Measurements from ENCODE around the gene MAPKAPK2. TPM values are rescaled to one million over a fixed set of nuclear protein-coding genes. Genes with fewer than 3 reads are reported as not detected.

MAPKAPK2 gene
- total RNA-seq, 4 donors from 2014 or later = 37.8 to 70.1 (median 61.7) TPM

GRCh38 chr1:206663832-206664652 lies 20.7 kb upstream of the MAPKAPK2 start:
- intact Hi-C loops (cut with DNase I) = loop anchor here (2.0 kb wide), 1 partner anchor 29 kb away; the partner anchor contains the start of gene DYRK3
- Histone ChIP-seq H3K9me3 (no peaks in the 10 kb centered on the region), H3K27me3 (no peaks in the 10 kb centered on the region), H3K4me3 (peak overlapping the region; percentile 21 to 35 (median 26)), H3K36me3 (no peaks in the 10 kb centered on the region), H3K4me1 (peaks cover 16 to 30% (median 21%) of the 10 kb centered on the region in 4 donors), H3K27ac (replicated peaks in 1 of 4) (no peak overlapping the region)
- DNase-seq (ENCODE audit: extremely low spot score) = peak; percentile 94
- 13% methylated on average over 19 of the region's 20 CpGs for WGBS
- TF ChIP-seq EP300 (IDR thresholded peaks at IDR 0.05) (no peak), POLR2A (IDR thresholded peaks at IDR 0.05; ENCODE audit: low read depth) (no peak), CTCF (IDR thresholded peaks at IDR 0.05) (peak; percentile 82 to 90 (median 89)), POLR2AphosphoS5 (IDR thresholded peaks at IDR 0.05) (peak in 1 of 2 donors; percentile 40)

GRCh38 chr1:206664740-206665139 lies 20.0 kb upstream of the MAPKAPK2 start:
- H3K36me3 ChIP-seq = no peaks in the 10 kb centered on the region
- no peak for DNase-seq (ENCODE audit: extremely low spot score)
- H3K27me3 ChIP-seq = no peaks in the 10 kb centered on the region
- H3K4me3 ChIP-seq = no peak overlapping the region
- H3K9me3 ChIP-seq = no peaks in the 10 kb centered on the region
- TF ChIP-seq EP300 (IDR thresholded peaks at IDR 0.05) (no peak), CTCF (IDR thresholded peaks at IDR 0.05) (no peak)
- intact Hi-C loops (cut with DNase I) = loop anchor here (2.0 kb wide), 1 partner anchor 30 kb away; the partner anchor contains the start of gene DYRK3
- no peak overlapping the region for H3K27ac ChIP-seq (replicated peaks in 1 of 4)
- H3K4me1 ChIP-seq = peaks cover 16 to 26% (median 21%) of the 10 kb centered on the region in 4 donors
- 69% methylated on average over 5 of the region's 6 CpGs for WGBS

- TF ChIP-seq POLR2A (IDR thresholded peaks at IDR 0.05; ENCODE audit: low read depth) = no peak
- TF ChIP-seq EP300 (IDR thresholded peaks at IDR 0.05) = no peak
- no peak for TF ChIP-seq POLR2AphosphoS5 (IDR thresholded peaks at IDR 0.05)
- TF ChIP-seq CTCF (IDR thresholded peaks at IDR 0.05) = no peak
- Histone ChIP-seq H3K36me3 (no peaks in the 10 kb centered on the region), H3K27me3 (no peaks in the 10 kb centered on the region), H3K27ac (replicated peaks in 1 of 4) (no peak overlapping the region), H3K4me3 (no peak overlapping the region), H3K9me3 (no peaks in the 10 kb centered on the region), H3K4me1 (peaks cover 16 to 26% (median 21%) of the 10 kb centered on the region in 4 donors)
- 84% methylated on average over 3 of the region's 3 CpGs for WGBS
- intact Hi-C loops (cut with DNase I) = no loop called here
- no peak for DNase-seq (ENCODE audit: extremely low spot score)
Observed at GRCh38 chr1:206666031-206666561, 18.6 kb upstream of the MAPKAPK2 start.

GRCh38 chr1:206666954-206667665 lies 17.6 kb upstream of the MAPKAPK2 start:
- H3K27ac ChIP-seq (replicated peaks in 1 of 4) = no peak overlapping the region
- intact Hi-C loops (cut with DNase I) = no loop called here
- WGBS = 86% methylated on average over 5 of the region's 5 CpGs

More at GRCh38 chr1:206666954-206667665, 17.6 kb upstream of the MAPKAPK2 start:
- H3K36me3 ChIP-seq = no peaks in the 10 kb centered on the region
- H3K27me3 ChIP-seq = no peaks in the 10 kb centered on the region
- no peaks in the 10 kb centered on the region for H3K9me3 ChIP-seq
- no peak overlapping the region for H3K4me3 ChIP-seq
- H3K4me1 ChIP-seq = peaks cover 22 to 30% (median 25%) of the 10 kb centered on the region in 4 donors
- TF ChIP-seq POLR2A (IDR thresholded peaks at IDR 0.05; ENCODE audit: low read depth) = no peak
- no peak for TF ChIP-seq EP300 (IDR thresholded peaks at IDR 0.05)
- TF ChIP-seq POLR2AphosphoS5 (IDR thresholded peaks at IDR 0.05) = no peak
- TF ChIP-seq CTCF (IDR thresholded peaks at IDR 0.05) = no peak
- no peak for DNase-seq (ENCODE audit: extremely low spot score)
